Measurements from ENCODE around the gene ZCWPW1.

The ZCWPW1 gene

DNA sequence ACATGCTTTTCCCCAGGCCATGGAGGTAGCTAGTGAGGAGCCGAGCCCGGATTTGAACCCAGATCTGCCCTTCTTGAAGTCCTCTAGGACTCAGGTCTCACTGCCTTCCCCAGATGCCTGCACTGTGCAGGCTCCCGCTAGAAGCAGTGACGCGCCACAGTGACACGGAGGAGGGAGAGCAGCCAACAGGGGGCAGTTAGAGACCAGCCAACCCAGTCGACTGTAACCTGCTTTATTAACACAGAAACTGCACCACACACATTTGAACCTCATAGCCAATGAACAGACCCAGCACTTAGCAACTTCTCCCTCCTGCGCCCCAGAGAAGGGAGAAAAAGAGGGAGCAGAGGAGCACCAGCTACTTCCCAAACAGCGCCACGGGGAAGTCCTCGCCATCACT, 27.8 kb downstream of the ZCWPW1 start:
- DNase-seq = no peak
- no peak overlapping the region for H3K27ac ChIP-seq (ENCODE audit: insufficient read depth, low read length, poor library complexity, severe bottlenecking)
- H3K9me3 ChIP-seq (ENCODE audit: control insufficient read depth, low read length) = no peaks in the 10 kb centered on the region
- H3K36me3 ChIP-seq (ENCODE audit: control insufficient read depth, insufficient read depth, low read length) = no peaks in the 10 kb centered on the region
- no peak overlapping the region for H3K4me3 ChIP-seq (ENCODE audit: insufficient read depth, low read depth, low read length, poor library complexity, severe bottlenecking)
- H3K4me1 ChIP-seq (ENCODE audit: control insufficient read depth, insufficient read depth, low read length, poor library complexity, severe bottlenecking) = no peaks in the 10 kb centered on the region
- no peaks in the 10 kb centered on the region for H3K27me3 ChIP-seq (replicated peaks; ENCODE audit: control insufficient read depth, insufficient read depth, low read length, poor library complexity, severe bottlenecking)

DNA sequence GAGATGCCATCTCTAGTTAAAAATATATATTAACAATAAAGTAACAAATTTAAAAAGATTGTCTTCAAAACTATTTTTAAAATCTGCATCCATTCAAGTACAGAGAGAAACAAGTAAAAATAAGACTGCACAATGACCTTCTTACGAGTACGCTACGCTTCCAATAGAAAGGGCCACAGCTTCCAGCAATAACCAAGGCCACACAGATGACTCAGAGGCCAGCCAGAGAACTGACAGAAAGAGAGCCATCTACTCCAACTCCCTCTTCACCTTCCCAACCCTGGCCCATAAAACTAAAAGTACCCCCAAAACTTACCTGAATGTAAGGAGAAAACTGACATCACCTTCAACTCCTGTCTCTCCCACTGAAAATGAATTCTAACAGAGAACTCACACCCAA, 28.5 kb downstream of the ZCWPW1 start:
- Histone ChIP-seq H3K4me1 (ENCODE audit: control insufficient read depth, insufficient read depth, low read length, poor library complexity, severe bottlenecking) (no peaks in the 10 kb centered on the region), H3K36me3 (ENCODE audit: control insufficient read depth, insufficient read depth, low read length) (no peaks in the 10 kb centered on the region), H3K9me3 (ENCODE audit: control insufficient read depth, low read length) (no peaks in the 10 kb centered on the region), H3K27ac (ENCODE audit: insufficient read depth, low read length, poor library complexity, severe bottlenecking) (no peak overlapping the region), H3K27me3 (replicated peaks; ENCODE audit: control insufficient read depth, insufficient read depth, low read length, poor library complexity, severe bottlenecking) (no peaks in the 10 kb centered on the region), H3K4me3 (ENCODE audit: insufficient read depth, low read depth, low read length, poor library complexity, severe bottlenecking) (no peak overlapping the region)
- DNase-seq = no peak

DNA sequence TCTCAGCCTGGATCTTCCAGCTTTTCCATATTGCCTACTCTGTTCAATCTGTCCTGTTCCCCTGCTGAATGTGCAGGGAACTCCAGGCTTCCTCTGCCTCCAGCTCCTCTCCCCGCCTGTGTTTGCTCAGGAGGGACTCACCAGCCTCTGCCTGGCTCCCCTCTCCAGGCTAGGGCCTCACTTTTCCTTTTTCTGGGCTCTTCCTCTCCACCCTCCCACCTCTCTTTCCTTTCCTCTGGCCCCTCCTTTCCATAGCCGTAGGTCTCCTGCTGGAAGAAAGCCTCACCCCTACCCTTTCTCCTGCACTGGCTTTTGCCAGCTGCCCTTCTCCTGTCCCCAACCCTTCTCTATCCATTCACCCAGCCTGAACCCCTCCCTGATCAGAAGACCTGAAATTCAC, 30.3 kb downstream of the ZCWPW1 start:
- no peak overlapping the region for H3K4me3 ChIP-seq (ENCODE audit: insufficient read depth, low read depth, low read length, poor library complexity, severe bottlenecking)
- no peak for DNase-seq
- no peak overlapping the region for H3K27ac ChIP-seq (ENCODE audit: insufficient read depth, low read length, poor library complexity, severe bottlenecking)
- H3K27me3 ChIP-seq (replicated peaks; ENCODE audit: control insufficient read depth, insufficient read depth, low read length, poor library complexity, severe bottlenecking) = no peaks in the 10 kb centered on the region
- no peaks in the 10 kb centered on the region for H3K4me1 ChIP-seq (ENCODE audit: control insufficient read depth, insufficient read depth, low read length, poor library complexity, severe bottlenecking)
- no peaks in the 10 kb centered on the region for H3K9me3 ChIP-seq (ENCODE audit: control insufficient read depth, low read length)
- H3K36me3 ChIP-seq (ENCODE audit: control insufficient read depth, insufficient read depth, low read length) = no peaks in the 10 kb centered on the region

DNA sequence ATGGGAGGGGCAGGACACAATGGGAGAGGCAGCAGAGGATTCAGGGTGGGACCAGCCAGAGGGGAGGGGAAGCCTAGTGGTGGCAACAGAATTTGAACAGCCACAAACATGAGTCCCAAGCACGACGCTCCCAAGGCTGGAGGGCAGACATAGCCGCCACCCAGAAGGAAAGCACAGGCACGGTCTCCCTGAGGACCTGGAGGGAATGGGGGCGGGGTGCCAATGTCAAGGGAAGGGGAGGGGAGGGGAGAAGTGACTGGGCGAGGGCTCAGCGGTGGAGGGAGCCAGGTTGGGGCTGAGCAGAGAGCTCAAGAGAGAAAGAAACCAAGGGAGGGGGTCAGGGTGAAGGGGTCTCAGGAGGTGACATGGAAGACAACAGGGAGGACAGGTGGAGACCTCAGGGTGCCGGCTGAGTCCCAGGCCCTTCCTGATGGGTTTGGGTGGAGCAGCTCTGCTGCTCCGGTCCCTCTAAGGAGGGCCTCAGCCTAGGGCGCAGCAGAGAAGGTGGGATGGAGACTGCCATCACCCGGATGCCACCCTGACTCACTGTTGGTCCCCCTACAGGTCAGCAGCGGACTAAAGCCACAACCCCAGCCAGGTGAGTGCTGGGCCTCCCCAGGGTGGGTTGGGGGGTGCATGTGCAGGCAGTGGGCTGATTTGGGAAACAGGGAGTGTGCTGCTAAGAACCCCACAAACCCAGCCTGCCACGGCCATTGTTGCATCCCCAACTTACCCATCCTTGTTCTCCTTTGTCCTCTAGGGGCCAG, 31.0 kb downstream of the ZCWPW1 start:
- no peak overlapping the region for H3K27ac ChIP-seq (ENCODE audit: insufficient read depth, low read length, poor library complexity, severe bottlenecking)
- no peaks in the 10 kb centered on the region for H3K4me1 ChIP-seq (ENCODE audit: control insufficient read depth, insufficient read depth, low read length, poor library complexity, severe bottlenecking)
- H3K36me3 ChIP-seq (ENCODE audit: control insufficient read depth, insufficient read depth, low read length) = no peaks in the 10 kb centered on the region
- H3K4me3 ChIP-seq (ENCODE audit: insufficient read depth, low read depth, low read length, poor library complexity, severe bottlenecking) = no peak overlapping the region
- no peak for DNase-seq
- H3K27me3 ChIP-seq (replicated peaks; ENCODE audit: control insufficient read depth, insufficient read depth, low read length, poor library complexity, severe bottlenecking) = no peaks in the 10 kb centered on the region
- no peaks in the 10 kb centered on the region for H3K9me3 ChIP-seq (ENCODE audit: control insufficient read depth, low read length)

DNA sequence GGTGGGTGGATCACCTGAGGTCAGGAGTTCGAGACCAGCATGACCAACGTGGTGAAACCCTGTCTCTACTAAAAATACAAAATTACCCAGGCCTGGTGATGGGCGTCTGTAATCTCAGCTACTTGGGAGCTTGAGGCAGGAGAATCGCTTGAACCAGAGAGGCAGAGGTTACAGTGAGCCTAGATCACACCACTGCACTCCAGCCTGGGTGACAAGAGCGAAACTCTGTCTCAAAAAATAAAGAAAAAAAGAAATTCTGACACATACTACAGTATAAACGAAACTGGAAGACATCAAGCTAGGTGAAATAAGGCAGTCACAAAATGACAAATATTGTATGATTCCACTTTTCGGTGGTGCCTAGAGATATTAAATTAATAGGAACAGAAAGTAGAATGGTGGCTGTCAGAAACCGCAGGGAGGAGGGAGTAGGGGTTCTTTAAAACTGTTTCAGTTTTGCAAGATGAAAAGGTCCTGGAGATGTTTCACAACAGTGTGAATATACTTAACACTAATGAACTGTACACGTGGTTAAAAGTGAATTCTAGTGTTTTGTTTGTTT, 32.0 kb downstream of the ZCWPW1 start:
- H3K27ac ChIP-seq (ENCODE audit: insufficient read depth, low read length, poor library complexity, severe bottlenecking) = no peak overlapping the region
- no peaks in the 10 kb centered on the region for H3K36me3 ChIP-seq (ENCODE audit: control insufficient read depth, insufficient read depth, low read length)

DNA sequence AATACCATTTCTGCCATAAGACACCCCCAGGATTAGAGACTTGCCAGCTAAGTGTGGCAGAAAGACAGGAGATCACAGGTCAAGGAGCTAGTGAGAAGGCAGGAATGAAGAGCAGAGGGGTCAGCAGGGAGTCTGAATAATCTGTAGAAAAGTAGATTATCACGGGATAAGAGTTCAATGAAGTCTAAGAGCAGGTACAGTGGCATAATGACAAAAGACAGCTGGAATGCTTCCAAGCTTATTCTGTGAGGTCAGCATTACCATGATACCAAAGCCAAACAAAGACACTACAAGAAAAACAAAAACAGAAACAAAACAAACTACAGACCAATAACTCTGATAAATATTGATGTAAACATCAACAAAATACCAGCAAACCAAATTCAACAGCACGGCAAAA, 34.4 kb downstream of the ZCWPW1 start:
- Histone ChIP-seq H3K36me3 (ENCODE audit: control insufficient read depth, insufficient read depth, low read length) (no peaks in the 10 kb centered on the region), H3K4me1 (ENCODE audit: control insufficient read depth, insufficient read depth, low read length, poor library complexity, severe bottlenecking) (no peaks in the 10 kb centered on the region), H3K9me3 (ENCODE audit: control insufficient read depth, low read length) (no peaks in the 10 kb centered on the region), H3K27ac (ENCODE audit: insufficient read depth, low read length, poor library complexity, severe bottlenecking) (no peak overlapping the region), H3K4me3 (ENCODE audit: insufficient read depth, low read depth, low read length, poor library complexity, severe bottlenecking) (no peak overlapping the region), H3K27me3 (replicated peaks; ENCODE audit: control insufficient read depth, insufficient read depth, low read length, poor library complexity, severe bottlenecking) (no peaks in the 10 kb centered on the region)
- no peak for DNase-seq

More for the DNA sequence above, 32.0 kb downstream of the ZCWPW1 start:
- DNase-seq = no peak
- H3K27me3 ChIP-seq (replicated peaks; ENCODE audit: control insufficient read depth, insufficient read depth, low read length, poor library complexity, severe bottlenecking) = no peaks in the 10 kb centered on the region
- no peaks in the 10 kb centered on the region for H3K9me3 ChIP-seq (ENCODE audit: control insufficient read depth, low read length)
- no peak overlapping the region for H3K4me3 ChIP-seq (ENCODE audit: insufficient read depth, low read depth, low read length, poor library complexity, severe bottlenecking)
- H3K4me1 ChIP-seq (ENCODE audit: control insufficient read depth, insufficient read depth, low read length, poor library complexity, severe bottlenecking) = no peaks in the 10 kb centered on the region

DNA sequence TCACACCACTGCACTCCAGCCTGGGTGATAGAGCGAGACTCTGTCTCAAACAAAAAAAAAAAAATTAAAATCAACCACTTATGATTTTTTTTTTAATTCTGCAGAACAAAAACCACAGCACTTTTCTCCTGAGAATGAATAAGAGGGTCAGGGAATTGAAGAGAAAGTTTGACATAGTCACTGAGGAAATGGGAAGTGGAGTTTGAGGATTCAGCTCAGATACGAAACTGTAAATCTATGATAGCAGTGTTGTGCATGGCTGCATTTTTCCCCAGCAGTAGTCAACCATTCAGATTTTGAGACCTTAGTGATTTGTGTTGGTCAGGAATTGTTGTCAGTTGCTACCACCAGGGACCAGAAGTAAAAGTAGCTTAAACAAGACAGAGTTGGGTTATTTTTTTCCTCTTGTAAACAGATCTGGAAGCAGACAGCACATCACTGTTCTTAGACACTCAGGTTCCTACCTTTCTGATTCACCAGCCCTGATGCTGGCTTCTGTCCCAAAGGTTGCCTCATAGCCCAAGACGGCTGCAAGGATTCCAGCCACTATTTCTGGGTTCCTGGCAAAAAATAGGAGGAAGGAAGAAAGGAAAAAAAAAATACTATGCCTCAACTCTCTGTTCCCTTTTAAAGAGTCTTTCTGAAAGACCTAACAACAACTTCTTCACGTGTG, 35.1 kb downstream of the ZCWPW1 start:
- no peaks in the 10 kb centered on the region for H3K9me3 ChIP-seq (ENCODE audit: control insufficient read depth, low read length)
- H3K36me3 ChIP-seq (ENCODE audit: control insufficient read depth, insufficient read depth, low read length) = no peaks in the 10 kb centered on the region
- H3K27ac ChIP-seq (ENCODE audit: insufficient read depth, low read length, poor library complexity, severe bottlenecking) = no peak overlapping the region
- H3K4me1 ChIP-seq (ENCODE audit: control insufficient read depth, insufficient read depth, low read length, poor library complexity, severe bottlenecking) = no peaks in the 10 kb centered on the region
- no peak overlapping the region for H3K4me3 ChIP-seq (ENCODE audit: insufficient read depth, low read depth, low read length, poor library complexity, severe bottlenecking)
- H3K27me3 ChIP-seq (replicated peaks; ENCODE audit: control insufficient read depth, insufficient read depth, low read length, poor library complexity, severe bottlenecking) = no peaks in the 10 kb centered on the region
- no peak for DNase-seq

DNA sequence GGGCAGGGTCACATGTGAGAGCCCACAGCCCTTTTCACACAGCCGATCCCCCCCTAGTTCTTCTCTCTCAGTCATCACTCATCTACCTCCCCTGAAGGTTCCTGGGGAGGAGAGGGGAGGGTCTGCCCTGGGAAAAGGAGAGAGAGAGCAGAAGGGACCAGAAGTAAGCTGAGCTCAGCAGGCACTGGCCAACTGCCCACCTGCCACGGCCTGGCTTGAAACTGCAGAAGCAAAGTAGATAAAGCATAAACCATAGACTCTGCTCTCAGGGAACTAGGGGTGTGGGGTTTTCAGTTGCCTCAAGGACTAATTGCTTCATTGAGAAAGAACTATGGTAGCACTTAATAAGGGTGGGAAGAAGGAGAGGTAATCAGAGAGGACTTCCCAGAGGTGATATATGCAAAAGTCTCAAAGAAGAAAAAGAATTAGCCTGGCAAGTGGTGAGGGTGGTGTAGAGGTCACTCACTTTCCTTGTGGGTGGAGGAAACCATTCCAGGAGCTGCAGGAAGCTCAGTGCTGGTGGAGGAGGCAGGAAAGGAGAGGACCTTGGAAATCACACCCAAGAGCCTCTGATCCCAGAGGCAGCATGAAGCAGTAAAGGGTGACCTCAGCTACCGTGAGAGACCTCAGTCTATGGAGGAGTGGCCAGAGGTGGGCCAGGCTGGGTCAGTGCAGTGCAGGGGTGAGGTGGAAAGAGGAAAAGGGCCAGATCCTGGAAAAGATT, 38.1 kb downstream of the ZCWPW1 start:
- H3K9me3 ChIP-seq (ENCODE audit: control insufficient read depth, low read length) = no peaks in the 10 kb centered on the region
- H3K36me3 ChIP-seq (ENCODE audit: control insufficient read depth, insufficient read depth, low read length) = no peaks in the 10 kb centered on the region
- H3K4me3 ChIP-seq (ENCODE audit: insufficient read depth, low read depth, low read length, poor library complexity, severe bottlenecking) = no peak overlapping the region
- H3K27ac ChIP-seq (ENCODE audit: insufficient read depth, low read length, poor library complexity, severe bottlenecking) = no peak overlapping the region
- no peaks in the 10 kb centered on the region for H3K4me1 ChIP-seq (ENCODE audit: control insufficient read depth, insufficient read depth, low read length, poor library complexity, severe bottlenecking)
- no peaks in the 10 kb centered on the region for H3K27me3 ChIP-seq (replicated peaks; ENCODE audit: control insufficient read depth, insufficient read depth, low read length, poor library complexity, severe bottlenecking)
- DNase-seq = no peak

DNA sequence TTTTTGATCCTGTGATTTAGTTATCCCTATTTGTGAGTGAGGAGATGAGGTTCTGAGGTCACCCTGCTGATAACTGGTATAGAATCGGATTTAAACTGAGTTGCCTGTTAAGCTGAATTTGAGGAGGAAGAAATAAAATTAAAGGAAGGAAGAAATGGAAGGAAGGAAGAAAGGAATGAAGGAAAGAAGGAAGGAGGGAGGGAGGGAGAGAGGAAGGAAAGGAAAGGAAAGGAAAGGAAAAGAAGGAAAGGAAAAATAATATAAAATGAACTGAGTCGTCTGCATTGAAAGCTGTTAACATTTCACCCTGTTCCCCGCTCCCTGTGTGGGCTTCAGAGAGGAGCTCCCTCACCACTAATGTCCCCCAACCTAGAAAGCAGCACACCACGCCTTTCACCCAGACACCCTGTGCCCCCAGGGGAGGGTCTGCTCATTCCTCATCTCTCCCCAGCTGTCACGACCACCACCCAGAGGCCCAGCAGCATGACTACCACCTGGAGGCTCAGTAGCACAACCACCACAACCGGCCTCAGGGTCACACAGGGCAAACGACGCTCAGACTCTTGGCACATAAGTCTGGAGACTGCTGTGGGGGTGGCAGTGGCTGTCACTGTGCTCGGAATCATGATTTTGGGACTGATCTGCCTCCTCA, 38.9 kb downstream of the ZCWPW1 start:
- H3K27ac ChIP-seq (ENCODE audit: insufficient read depth, low read length, poor library complexity, severe bottlenecking) = no peak overlapping the region
- H3K36me3 ChIP-seq (ENCODE audit: control insufficient read depth, insufficient read depth, low read length) = no peaks in the 10 kb centered on the region
- H3K4me1 ChIP-seq (ENCODE audit: control insufficient read depth, insufficient read depth, low read length, poor library complexity, severe bottlenecking) = no peaks in the 10 kb centered on the region
- no peak overlapping the region for H3K4me3 ChIP-seq (ENCODE audit: insufficient read depth, low read depth, low read length, poor library complexity, severe bottlenecking)
- no peak for DNase-seq
- H3K9me3 ChIP-seq (ENCODE audit: control insufficient read depth, low read length) = no peaks in the 10 kb centered on the region
- H3K27me3 ChIP-seq (replicated peaks; ENCODE audit: control insufficient read depth, insufficient read depth, low read length, poor library complexity, severe bottlenecking) = no peaks in the 10 kb centered on the region
